Ammon's horn (tissue), 1 donor: Measurements from ENCODE around the gene SLC39A6.
"Not testable (repeated sequence)": the region's sequence is repeated elsewhere in the genome, so short reads cannot be mapped to it uniquely, and the experiment has no call there.

Experiments used
- DNase-seq: peaks from one replicate; pipeline ENCODE4 v3.0.0-alpha.2; 2016; ENCODE audit warnings: low spot score

Gene SLC39A6, protein sequence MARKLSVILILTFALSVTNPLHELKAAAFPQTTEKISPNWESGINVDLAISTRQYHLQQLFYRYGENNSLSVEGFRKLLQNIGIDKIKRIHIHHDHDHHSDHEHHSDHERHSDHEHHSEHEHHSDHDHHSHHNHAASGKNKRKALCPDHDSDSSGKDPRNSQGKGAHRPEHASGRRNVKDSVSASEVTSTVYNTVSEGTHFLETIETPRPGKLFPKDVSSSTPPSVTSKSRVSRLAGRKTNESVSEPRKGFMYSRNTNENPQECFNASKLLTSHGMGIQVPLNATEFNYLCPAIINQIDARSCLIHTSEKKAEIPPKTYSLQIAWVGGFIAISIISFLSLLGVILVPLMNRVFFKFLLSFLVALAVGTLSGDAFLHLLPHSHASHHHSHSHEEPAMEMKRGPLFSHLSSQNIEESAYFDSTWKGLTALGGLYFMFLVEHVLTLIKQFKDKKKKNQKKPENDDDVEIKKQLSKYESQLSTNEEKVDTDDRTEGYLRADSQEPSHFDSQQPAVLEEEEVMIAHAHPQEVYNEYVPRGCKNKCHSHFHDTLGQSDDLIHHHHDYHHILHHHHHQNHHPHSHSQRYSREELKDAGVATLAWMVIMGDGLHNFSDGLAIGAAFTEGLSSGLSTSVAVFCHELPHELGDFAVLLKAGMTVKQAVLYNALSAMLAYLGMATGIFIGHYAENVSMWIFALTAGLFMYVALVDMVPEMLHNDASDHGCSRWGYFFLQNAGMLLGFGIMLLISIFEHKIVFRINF

DNA sequence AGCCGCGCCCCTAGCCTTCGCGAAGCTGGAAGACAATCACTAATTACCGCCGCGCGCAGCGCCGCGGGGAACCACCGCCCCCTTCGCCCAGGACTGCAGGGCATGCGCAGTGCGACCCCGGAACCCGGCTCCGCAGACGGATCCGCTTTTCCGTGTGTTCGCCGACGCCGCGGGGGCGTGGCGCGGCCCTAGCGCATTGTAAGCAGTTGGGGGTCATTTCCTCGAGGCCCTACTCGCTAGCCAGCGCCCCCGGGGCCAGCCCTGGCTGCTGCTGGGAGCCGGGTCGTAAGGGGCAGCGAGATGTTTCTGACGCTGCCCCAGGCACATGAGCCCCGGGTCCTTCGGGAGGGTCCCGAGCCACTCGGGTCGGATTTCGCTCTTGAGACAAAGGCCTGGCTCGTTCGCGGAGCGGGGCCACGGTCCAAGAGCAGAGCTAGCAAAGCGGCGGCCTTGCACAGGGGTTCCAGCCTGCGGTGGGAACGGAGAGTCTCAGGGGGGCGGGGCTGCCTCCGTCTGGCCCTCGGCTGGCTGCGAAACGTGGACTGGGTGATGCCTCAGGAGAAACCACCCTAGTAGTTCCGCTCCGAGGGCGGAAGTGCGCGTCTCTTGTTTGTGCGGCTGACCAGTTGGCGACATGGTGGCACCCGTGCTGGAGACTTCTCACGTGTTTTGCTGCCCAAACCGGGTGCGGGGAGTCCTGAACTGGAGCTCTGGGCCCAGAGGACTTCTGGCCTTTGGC is at the start of gene SLC39A6, which contains the start of gene ELP2:
SLC39A6 (minus strand) TSS at position 41 of the 739 bp plus-strand sequence. CDS start 2,333 bp downstream, outside the sequence.
ELP2 (plus strand) TSS at position 600 of the 739 bp plus-strand sequence; CDS start at position 635, 35 bp downstream.
- DNase-seq: peak; percentile 98

DNA sequence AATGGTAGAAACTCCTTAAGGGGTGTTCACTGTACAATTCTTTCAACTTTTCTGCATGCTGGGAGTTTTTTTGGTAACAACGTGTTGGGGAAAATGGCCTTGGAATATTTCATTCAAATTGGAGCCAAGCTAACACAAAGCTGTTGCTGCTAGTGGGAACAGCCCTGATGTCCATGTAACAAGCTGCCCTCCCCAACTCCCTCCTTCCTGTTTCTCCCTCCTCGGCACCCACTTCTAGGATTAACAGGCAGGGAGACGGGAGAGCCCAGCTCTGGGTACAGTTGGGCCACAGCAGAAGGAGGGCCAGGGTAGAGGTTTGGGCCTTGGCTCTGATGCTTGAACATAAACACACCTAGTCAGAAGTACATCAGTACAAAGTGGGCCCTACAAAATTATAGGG is 48.8 kb upstream of the SLC39A6 start:
- DNase-seq: no peak

DNA sequence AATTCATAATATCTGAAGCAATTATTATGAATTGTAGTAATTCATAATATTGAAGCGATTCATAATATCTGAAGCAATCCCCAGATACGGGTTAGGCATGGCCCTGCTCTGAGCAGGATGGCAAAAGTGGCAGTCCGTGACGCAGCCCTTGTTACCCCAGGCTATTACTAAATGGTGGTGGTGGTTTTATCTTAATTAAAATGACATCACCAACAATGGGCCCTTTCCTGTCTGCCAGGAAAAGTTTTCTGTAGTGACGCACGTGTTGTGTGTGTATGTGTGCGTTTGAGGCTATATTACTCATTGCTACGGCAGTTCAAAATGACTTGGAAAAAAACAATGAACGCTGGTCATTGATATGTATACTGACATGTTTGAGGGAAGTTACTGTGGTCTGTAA is 47.6 kb upstream of the SLC39A6 start:
- no peak for DNase-seq

DNA sequence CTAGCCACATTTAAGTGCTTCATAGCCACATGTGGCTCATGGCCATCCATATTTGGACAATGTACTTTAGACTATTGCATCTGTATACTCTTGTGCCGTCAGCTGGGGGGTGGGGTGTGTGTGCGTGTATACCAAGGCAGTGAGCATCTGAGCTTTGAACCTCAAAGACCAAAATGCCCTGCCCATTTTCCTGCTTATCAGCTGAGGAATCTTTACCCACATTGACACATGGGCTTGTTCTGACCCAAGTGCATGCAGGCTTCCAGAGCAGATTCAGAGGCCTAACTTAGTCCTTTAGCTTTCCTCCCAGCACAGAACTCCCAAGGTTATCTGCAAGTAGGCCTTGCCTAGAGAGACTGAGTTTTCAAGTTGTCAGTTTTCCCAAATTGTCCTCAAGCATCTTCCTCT is 47.0 kb upstream of the SLC39A6 start:
- DNase-seq: no peak

DNA sequence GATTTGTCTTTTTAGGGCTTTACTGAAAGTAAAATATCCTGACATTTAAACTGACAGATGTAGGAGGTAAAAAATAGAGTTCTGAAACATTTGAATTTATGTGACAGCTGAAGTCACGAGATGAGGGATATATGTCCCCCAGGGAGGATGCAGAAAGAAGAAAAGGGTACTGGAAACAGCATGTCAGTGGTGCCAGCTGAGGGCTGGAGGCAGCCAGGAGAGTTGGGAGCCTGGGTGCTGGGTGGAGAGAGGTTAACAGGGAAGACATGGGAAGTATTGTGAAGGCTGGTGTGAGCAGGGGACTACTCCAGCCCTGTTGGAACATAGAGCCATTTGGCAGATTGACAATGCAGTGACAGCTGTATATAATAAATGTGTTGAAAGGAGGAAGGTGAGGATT is 46.3 kb upstream of the SLC39A6 start:
- no peak for DNase-seq

DNA sequence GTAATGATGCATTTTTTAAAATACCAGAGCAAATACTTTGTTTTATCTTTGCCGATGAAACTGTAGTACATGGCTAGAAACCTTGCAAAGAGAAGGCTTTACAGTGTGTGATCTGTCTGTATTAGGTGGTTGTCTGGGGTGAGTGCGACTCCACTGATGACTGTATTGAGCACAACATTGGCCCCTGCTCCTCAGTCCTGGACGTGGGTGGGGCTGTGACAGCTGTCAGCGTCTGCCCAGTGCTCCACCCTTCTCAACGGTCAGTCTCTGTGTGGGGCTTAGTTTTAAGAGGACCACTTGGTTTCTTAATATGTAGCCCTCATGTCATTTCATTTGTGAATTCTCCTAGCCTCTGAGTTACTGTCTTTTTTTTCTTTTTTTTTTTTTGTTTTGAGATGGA is 40.8 kb upstream of the SLC39A6 start:
- no peak for DNase-seq

DNA sequence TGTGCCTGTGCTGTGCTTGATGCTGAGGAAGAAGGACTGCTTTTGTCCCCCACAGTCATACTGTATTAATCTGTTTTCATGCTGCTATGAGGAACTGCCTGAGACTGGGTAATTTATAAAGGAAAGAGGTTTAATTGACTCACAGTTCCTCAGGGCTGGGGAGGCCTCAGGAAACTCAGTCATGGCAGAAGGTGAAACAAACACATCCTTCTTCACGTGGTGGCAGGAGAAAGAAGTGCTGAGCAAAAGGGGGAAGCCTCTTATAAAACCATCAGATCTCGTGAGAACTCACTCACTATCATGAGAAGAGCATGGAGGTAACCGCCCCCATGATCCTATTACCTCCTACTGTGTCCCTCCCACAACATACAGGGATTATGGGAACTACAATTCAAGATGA is 39.2 kb upstream of the SLC39A6 start:
- not testable (repeated sequence) for DNase-seq

DNA sequence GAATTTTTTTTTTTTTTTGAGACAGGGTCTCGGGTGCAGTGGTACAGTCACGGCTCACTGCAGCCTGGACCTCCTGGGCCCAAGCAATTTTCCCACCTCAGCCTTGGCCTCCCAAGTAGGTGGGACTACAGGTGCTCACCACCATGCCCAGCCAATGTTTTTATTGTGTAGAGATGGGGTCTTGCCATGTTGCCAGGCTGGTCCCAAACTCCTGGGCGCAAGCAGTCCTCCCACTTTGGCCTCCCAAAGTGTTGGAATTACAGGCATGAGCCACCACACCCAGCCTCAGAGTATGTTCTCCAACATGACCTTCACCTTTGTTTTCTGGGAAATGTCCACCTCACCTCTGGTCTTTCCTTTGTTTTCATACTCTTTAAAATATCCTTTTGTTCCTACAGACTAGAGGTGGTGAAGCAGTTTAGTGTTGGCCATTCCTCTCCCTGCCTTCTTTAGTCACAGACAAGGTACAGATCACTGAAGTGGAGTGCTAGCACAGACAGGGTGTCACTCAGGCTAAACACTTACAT is 38.6 kb upstream of the SLC39A6 start:
- no peak for DNase-seq

DNA sequence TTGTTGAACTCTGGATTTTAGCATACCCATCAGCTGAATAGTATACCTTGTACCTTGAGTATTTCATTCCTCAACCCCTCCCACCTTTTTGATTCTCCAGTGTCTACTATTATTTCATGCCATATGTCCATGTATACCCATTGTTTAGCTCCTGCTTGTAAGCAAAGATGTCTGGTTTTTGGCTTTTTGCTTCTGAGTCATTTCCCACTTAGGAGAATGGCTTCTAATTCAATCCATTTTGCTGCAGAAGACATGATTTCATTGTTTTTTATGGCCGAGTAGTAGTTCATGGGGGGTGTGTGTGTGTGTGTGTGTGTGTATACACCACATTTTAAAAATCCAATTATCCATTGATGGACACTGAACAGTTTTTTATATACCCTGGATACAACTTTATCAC is 33.8 kb upstream of the SLC39A6 start:
- DNase-seq: no peak

DNA sequence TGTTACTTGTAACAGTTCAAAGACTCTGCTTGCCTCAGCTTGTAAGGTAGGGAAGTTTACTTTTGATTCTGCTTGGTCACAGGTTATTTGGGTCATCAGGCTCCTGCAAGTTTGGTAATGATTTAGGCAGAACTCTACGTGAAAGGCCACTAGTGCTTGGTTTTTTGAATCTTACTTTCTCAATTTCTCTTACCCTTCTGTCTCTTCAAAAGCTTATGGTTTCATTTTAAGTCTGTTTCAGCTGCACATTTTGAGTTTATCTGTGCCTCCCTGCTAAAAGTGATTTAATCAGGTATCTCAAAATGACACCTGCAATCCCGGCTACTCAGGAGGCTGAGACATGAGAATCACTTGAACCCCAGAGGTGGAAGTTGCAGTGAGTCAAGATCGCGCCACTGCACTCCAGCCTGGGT is 31.8 kb upstream of the SLC39A6 start:
- no peak for DNase-seq

DNA sequence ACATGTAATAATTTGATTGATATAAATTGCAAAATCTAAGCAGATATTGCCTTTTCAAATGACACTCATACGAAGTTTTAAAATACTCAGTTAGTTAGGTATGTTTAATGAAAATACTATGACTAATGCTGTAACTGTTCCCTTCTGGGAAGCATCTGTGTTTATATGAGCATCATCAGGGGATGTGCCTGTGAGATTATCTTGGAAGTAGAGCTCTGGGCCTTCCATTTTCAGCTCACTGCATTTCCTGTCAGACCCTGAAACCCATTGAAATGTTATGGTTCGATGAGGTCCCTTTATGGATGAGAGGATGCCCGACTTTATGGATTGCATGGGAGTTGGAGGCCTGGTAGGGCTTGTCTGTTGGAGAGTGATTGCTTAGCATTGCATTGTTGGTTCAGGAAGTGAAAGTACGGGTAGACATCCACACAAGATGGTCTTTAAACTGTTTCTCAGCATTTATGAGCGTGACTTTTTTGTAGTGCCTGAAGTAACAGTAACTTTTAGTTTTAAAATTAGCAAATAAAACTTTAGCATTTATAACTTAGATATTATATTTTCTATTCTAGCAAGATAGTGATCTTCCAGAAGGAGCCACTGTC is 29.2 kb upstream of the SLC39A6 start:
- peak; percentile 4 for DNase-seq

DNA sequence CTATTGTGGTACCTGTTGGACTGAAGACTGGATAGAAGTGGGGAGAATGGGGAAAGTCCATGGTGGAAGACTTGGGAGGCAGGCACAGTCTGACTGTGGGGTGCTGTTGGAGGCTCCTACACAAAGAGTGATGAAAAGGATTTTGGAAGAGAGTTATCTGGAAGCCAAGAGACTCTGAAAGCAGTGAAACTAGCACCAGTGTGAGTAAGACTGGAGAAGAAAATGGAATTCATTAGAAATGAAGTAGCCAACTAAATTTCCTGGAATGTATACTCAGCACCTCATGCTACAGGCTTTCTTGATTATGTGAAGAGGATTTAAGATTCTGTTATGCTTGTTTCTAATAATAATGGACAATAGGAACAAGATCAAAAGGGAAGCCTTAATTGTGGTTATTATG is 28.3 kb upstream of the SLC39A6 start:
- no peak for DNase-seq

DNA sequence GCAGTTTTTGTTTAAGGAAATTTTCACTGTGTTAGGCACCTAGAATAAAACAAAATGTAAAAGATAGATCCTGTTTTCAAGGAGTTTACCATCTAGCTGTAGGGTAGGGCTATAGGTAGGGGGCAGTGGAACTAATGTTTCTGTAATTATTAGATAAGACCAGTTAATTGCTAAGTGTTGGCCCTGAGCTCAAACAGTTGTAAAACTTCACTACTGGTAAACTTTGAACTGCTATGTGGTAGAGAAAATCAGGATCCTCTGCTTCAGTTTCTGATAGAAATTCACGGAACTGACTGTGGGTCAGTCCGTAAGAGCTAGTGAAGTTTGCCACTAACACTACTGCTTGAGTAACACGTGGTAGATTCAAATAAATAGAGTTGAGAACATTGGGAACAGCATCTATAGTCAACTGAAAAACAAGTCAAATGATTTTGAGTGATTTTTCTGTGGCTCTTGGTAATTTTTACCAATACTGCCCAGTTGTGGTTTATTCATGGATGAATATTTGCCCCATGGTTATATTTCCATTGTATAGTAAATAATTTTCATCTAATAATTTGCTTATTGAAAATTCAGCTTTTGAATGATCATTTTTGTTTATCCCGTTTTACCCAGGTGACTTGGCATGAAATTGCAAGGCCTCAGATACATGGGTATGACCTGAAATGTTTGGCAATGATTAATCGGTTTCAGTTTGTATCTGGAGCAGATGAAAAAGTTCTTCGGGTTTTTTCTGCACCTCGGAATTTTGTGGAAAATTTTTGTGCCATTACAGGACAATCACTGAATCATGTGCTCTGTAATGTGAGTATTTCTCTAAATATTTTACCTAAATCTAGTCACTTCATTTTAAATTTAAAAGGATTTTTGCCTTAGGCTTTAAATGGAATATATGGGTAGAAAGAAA is 27.0 kb upstream of the SLC39A6 start:
- DNase-seq: no peak

DNA sequence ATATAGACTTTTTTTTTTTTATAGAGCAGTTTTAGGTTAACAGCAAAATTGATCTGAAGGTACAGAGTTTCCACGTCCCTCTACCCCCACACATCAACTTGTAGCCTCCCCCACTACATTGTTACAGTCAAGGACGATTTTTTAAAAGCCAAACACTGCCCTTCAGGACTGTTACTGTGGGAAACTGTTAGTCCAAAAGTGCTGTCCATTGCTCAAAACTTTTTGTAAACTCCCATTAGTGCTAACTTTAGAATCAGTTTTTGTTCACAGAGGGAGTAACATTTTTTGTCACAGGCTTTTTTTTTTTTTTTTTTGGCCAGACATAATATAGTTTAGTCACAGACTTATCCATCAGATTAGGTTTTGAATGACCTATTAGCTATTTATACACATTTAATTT is 24.6 kb upstream of the SLC39A6 start:
- no peak for DNase-seq

DNA sequence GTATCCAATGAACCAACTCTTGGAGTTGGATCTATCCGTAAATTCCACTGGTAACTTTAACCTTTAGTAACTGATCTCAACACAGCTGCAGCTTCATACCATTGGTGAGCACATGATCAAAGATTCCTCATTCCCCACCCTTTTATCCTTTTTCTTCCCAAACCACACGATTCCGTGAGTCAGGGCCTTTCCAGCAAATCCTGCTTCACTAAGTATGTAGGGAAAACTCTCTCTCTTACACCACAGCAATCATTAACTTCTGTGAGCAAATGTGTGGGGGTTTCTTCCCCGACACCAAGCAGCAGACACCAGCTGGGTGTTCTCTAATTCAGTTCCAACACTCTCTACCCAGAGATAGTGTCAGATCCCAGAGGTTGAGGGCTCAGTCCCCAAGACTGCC is 24.1 kb upstream of the SLC39A6 start:
- DNase-seq: no peak

DNA sequence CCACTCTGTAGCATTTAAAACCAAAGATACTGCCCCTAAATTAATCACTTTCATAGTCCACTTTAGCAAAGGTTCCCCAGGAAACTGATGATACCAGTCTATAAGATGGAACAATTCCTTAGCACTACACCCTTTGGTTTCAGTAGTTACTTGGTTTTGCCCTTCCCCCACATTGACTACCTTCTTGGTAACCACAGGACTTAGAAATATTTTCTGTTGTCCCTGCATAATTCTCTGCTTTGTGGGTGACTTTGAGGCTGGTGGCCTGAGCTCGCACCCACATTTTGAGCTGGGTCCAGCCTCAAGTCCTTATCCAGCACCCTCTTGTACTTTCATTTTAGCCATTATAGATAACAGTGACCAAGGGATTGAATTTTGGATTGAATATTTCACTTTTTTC is 23.6 kb upstream of the SLC39A6 start:
- no peak for DNase-seq

DNA sequence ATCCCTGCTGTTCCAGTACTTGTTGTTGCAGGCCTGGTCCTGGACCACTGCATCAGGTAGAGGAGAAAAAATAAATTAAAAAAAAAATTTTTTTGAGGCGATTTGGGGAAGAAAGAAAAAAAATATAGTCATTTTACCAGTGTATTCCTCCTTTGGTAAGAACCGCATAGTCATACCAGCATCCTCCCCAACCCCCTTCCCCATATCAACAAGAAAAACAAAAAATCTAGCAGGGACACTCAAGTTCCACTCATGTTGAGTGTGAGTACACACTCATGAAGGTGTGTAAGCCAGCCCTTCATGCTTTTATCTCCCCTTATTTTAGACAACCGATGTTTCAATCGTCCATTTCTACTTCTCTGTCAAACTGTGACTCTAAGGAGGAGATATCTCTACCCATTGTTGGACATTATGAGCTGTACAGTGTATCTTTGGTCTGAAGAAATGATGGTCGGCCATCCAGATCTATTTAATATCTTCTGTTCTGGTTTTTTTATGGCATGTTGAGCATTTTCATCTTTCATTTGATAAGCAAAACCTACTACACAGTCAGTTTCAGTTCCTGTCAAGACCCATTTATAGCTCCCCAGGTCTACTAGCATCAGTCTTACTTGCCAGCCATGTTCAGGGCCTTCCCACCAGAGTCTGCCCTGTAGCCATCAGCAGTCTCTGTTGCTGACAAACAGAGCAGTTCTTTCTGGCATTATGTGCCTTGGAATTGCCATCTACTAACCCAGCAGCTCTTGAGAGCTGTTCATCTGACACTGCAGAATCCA is 20.6 kb upstream of the SLC39A6 start:
- DNase-seq: no peak

DNA sequence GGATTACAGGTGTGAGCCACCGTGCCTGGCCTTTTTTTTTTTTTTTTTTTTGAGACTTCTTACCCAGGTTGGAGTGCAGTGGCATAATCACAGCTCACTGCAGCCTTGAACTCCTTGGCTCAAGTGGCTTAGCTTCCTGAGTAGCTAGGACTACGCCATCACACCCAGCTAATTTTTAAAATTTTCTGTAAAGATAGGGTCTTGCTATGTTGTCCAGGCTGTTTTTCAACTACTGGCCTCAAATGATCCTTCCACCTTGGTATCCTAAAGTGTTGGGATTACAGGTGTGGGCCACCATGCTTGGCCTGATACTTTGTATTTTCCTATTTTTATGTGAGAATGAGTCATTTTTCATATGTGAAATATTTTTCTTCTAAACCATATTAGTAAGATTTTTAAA is 14.3 kb upstream of the SLC39A6 start:
- no peak for DNase-seq

DNA sequence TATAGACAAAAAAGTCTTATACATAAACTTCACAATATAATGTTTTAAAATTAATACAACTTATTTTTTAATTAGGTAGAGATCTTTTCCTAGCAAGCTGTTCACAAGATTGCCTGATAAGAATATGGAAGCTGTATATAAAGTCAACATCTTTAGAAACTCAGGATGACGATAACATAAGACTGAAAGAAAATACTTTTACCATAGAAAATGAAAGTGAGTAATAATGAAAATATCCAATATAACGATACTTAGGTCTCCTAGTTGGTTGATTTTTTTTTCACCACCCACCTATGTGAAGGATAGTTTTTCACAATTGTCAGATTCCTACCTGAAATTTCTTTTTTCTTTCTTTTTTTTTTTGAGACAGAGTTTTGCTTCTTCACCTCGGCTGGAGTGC is 13.6 kb upstream of the SLC39A6 start:
- no peak for DNase-seq

DNA sequence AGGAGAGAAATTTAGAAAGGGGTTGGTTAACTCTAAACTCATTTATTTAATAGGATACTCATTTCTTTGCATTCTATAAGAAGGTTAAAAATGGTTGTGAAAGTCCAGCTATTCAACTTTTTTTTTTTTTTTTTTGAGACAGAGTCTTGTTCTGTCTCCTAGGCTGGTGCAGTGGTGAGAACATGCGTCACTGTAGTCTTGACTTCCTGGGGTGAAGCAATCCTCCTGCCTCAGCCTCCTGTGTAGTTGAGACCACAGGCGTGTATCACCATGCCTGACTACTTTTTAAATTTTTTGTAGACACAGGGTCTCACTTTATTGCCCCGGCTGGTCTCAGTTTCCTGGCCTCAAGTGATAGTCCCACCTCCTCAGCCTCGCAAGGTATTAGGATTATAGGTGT is 12.4 kb upstream of the SLC39A6 start:
- no peak for DNase-seq
